ENCODE data around the gene ITGB6.

The ITGB6 gene

DNA sequence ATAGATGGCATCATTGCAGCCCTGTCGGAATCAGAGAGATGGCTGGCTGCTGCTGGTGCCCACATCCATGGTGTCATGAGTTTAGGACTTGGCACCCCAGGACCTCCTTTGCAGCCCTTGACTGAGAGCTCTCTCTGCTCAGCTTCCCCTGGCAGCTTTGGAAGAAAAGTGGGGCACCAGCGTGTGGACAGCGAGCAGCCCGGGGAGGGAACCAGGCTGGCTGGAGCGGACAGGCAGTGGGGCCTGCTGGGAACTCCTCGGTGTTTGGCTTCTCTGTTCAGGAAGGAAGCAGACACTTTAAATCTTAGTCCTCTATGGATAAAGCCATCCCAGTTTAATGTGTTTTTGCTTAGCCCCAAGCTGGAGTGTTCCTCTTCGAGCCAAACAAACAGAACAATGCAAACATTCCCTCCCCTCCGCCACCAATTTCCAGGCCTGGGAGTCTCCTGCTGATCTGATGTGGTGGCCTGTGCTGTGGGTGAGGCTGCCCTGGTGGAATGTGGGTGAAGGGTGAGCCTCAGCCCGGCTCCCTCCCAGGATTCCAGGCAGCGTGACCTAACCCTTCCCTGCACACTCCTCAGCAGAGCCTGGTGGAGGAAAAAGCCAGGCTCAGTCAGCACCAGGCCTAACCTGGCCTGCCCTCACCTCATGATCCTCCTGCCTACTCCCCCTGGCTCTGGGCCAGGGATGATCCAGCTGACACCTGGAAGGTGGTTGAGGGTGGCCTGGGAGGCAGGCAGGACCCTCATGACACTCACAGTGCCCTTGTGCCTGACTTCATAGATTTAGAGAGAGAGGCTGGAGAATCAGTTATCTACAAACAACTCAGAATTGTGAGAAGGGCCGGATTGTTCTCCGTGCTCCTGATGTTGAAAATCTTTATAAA is 21.6 kb upstream of the ITGB6 start:
- no peak for DNase-seq

DNA sequence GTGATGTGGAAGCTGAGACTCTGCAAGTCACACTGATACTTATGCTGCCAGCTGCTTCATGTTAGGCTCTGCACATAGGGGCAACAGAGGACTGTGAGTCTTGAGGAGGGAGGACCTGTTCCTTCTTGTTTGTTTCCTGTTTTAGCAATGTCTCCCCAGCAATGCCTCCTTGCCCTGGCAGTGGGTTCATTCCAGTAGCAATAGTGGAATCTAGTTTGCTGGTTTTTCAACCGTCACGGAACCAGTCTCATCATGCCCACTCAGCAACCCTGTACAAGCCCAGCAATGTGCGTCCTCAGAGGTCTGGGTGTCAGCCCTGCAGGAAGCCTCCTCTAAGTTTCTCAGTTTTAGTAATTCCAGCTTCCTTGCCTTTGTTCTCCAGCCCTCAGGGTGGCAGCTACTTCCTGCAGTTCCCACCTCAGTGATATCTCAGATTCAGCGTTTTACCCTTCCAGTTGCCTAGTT is 20.5 kb upstream of the ITGB6 start:
- no peak for DNase-seq

DNA sequence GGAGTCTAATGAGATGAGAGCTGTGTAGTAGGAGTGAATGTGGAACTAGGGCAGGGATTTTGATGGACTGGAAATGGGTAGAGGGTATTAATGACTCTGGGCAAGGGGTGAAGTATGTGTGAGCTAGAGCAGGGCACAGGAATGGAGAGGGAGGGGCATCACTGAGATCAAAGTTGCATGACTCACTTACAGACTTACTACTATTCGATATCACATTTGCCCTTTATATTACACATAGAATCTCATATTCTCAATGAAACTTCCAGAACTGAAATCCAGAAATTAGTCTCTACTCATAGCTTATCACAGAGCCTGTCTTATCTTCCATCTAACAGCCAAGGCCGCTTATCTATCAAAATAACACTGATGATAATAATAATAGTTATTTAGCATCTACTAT is 20.0 kb upstream of the ITGB6 start:
- DNase-seq, result no peak

DNA sequence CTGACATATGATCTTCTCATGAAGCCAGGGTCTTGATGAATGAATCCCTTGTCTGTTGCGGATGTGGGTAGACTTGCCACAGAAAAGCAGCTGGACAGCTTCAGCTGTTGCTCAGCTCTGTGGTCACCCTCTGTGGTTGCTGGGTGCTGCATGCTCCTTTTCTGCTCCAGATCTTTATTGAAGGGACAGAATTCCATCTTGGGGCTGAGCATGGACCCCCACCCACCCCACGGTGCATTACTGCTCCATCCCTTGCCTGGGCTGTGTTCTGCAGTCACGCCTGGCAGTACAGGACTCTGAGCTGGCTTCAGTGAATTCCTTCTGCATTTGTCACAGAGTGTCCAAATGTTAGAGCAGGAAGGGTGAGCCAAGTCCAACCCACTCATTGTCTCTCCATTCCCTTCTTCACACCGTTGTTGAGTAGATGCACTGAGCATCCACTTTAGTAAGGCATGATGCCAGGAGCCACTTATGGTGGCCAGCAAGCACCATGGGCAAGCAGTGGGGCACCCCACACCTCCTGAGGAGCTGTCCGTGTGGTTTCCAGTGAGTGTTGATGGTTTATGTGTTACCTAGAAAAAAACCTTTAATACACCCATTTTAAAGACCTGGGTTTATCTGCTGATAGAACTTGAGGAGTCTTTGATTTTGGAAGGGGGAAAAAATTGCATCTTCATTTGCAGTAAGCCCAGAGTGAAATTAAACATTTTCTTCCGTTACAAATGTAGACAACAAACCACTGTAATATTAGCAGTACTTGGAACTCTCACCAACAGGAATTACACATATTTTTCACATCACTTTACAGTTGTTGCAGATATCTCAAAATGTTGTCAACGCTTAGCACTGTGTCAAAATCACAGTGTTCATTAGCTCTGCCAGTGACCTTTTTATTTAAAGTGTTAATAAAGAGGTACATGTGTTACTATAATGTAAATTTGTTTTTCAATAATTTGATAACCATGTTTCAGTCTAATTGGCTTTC is 14.7 kb upstream of the ITGB6 start:
- DNase-seq, result no peak

DNA sequence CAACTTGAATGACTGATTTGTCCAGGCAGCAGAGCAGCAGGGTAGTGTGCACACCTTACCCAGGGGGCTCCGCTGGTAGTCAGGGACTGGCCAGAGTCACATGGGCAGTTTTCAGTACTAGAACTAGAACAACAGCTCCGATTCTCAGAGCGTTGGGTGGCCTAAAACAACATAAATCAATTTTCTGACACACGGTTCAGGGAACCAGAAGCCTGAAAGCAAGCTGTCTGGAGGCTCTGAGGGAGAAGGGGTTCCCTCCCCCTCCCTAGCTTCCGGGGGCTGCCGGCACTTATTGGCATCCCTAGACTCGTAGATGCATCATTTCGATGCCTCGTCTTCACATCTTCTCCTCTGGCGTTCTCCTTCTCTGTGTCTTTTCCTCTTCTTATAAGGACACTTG is 13.4 kb upstream of the ITGB6 start:
- no peak for DNase-seq

DNA sequence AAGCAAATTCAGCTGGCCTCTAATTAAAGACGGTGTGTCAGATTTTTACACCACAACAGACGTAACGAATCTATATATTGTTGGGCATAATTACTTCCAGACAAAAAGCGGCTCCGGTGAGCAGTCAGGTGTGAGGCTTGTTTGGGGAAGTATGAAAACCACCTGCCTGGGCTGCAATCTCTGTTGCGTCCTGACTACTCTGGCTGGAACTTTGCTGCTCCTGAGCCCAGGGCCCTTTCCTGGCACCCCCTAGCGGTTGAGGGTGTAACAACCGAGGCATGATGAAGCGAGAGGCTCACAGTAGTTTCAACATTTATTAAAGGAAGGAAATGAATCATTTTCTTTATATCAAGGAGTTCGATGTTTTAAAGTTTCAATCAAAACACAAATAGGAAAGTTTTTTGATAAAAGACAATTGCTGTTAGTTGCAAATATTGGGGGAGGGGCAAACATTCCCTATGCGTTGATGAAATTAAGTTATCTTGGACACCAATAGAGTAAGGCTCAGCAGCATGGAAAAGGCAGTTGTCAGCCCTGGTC is 10.6 kb upstream of the ITGB6 start:
- peak; percentile 12 for DNase-seq

DNA sequence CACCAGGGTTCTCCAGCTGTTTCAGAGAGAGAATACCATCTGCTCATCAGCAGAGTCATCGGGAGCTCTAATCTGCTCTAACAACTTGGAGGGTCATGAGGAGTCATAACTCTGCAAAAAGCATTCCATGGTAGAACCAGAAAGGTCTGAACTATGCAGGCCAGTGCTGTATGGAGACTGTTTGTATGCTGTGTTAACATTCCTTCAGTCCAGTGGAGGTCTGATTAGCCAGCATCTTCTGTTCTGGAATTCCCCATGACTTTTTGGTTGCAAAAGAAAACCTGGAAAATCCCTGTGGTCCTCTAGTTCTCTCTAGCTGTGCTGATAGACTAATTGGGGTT is 9.4 kb upstream of the ITGB6 start:
- DNase-seq, result no peak

DNA sequence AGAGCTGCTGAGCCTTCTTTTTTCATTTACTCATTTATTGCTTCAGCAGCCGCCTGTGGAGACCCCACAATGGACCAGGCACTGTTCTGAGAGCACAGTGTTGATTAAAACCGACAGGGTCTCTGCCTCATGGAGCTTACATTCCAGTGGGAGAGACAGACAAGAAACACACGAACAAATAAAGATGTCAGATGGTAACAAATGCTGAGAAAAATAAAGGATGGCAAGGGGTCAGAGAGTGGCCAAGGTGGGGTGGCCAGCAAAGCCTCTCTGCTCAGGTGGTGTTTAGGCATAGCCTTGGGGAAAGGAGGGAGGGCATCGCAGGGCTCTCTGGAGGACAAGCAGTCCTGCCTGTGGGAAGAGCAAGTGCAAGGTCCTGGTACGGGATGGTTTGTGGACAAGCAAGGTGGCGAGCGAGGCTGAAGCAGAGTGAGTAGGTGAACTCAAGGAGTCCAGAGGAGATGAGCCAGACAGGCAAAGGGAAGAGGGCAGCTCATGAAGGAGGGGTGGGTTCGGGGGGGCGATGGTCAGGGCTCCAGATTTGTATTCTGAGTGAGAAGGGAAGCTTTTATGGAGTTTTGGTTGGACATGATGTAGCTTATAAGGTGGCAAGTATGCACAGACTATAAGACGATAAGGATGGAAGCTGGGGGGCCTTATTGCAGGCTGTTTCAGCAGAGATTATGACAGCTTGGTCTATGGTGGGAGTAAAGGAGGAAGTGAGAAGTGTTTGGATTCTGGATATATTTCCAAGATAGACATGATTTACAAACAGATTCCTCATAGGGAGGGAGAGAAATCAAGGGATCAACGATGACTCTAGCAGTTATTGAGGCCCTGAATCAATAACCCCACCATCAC is 8.8 kb upstream of the ITGB6 start:
- no peak for DNase-seq

DNA sequence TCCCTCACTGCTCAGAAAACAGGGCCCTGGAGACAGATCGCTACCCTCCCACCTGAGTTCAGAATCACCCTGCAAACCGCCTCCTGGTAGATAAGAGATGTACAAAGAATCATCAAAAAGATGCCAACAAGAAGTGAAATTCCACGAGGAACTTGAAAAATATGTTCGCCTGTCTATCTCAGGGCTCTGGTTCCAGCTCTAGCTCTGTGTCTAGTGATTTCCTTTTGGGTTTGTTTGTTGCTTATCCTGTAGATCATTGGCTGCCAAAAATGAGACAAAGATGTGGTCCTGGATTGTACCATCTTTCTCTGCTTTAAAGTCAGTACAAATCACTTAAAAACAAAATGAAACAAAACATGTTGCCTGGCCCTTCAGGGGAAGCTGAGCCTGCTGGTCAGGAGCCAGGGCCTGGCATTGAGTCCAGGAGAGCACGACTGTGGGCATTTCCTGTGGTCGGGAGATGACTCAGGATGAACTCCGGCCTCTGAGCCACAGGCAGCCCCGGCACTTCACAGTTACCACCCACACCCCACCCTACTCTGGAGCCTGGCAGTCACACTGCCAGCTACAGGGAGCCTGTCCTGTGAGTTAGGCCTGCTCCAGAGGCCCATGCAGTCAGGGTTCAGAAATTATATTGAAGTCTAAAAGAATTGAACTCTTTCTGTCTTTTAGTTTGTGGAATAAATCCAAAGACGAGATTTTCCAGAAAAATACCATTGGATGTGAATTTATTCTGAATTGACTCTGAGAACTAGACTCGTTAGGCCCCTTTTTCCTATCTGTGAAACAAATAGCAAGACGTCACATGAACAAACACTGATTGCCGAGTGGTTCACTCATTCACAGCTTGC is 8.0 kb upstream of the ITGB6 start:
- no peak for DNase-seq

DNA sequence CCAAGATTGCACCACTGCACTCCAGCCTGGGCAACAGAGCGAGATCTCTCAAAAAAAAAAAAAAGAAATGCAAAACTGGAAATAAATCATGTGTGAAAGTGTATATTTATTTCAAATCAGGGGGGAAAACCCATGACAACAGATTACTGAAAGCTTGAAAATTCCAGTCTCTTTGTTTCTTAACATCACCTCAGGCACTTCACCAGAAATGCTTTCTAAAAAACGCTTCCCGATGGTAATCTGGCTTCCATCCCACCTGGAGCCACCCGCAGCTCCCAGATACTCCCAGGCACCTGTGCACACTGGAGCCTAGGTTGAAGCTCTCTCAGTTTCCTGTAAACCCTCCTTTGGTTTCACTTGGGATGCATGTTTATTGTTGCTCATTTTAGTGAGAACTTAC is 7.2 kb upstream of the ITGB6 start:
- no peak for DNase-seq

DNA sequence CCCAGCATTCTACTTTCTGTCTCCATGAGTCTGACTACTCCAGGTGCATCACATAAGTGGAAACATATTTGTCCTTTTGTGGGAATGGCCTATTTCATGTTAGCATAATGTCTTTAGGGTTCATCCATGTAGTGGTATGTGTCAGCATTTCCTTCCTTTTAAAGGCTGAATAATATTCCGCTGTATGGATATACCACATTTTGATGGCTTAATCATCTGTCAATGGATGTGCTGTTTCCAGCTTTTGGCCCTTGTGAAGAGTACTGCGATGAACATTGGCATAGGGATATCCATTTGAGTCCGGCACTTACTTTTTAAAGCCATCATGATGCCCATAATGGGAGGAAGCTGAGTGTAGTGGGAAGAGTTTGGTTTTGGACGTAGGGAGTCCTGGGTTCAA is 6.4 kb upstream of the ITGB6 start:
- no peak for DNase-seq

DNA sequence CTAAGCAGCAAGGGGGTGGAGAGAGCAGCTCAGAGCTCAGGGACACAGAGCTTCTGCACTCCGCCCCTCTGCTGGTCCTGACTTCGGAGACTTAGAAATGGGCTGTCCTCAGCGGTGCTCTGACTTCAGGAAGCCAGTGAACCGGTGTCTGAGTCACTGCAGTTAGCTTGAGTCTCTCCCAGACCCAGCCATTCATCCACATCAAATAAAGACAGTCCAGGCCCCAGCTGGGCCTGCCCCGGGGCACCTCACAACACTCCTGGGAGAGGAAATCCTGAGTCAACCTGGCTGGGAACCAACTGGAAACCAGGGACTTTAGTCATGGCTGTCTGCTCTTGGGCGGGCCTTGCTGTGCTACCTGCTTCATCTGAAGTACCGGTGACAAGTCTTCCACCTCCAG is 5.4 kb upstream of the ITGB6 start:
- DNase-seq, result no peak

DNA sequence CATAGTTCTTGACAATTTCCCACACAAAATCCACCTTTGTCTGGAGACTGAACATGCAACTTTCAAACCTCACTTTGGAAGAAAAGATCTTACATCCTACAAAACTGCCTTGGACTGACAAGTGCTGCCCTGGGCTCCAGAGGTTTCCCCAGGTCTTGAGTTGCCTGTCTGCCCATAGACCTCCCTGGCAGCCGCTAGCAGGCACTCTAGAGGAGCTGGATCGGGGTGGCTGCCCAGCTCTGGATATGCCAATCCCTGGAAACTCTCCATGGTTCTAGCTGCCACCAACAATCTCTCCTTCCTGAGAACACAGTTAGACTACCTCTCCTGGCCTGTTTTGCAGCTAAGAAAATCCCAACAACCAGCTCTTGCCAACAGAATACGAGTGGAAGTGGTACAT is 3.4 kb upstream of the ITGB6 start:
- DNase-seq, result no peak

DNA sequence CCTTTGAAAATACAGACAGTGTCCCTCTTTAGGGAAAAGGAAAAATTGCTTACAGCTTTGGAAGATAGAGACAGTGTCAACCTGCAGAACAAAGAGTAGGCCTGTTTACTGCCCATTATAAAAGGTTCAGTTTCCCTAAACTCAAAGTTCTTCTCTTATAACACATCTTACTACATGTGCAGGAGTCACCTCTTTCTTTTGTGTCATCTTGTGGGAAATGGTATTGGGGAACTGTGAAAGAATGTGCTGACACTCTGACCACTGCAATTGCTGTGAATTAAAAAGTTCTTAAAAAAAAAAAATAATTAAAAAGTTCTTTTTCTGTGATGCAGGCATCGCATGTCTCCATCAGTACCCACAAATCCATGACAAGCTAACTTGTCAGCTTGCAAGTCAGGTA is 2.9 kb upstream of the ITGB6 start:
- no peak for DNase-seq

DNA sequence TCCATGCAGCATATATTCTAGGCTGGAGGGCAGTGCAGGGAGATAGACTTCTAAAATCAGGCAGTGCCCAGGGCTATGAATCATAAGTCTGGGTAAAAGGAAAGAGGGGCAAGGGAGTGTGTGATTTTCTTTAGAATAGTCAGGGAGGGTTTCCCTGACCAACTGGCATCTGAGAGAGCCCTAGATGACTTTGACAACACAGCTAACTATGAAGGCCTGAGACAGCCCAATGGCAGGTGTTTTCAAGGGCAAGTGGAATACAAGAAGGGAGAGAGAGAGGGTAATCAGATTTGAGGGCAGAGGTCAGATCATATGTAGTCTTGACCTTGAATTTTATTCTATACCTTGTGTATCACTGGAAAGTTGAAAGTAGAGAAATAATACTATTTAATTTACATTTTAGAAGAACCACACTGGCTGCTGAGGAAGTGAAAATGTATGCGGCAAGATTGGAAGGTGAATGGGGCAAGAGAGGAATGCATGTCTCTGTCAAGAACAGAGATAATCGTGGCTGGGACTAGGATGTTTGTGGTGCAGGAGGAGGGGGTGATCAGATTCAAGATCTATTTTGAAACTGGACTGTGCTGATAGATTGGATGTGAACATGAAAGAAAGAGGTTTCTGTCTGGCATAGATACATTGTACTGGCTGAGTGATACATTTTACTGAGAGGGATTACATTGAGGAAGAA is 1.9 kb upstream of the ITGB6 start:
- no peak for DNase-seq

DNA sequence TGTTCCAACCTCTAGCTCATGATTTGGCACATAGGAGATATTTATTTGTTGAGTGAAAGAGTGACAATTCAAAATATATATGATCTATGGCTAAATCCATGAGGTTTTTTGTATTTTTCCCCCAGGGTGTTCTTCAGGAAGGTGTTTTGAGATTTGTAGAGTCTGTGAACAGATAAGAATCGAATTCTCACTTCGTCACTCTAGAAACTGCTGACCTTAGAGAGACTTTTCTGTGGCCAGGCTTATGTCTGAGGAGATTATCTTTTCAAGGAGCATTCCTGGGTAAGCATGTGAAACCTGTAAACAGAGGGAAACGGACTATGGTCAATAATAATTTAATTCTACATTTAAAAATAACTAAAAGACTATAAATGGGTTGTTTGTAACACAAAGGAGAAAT is 849 bp upstream of the ITGB6 start:
- no peak for DNase-seq

DNA sequence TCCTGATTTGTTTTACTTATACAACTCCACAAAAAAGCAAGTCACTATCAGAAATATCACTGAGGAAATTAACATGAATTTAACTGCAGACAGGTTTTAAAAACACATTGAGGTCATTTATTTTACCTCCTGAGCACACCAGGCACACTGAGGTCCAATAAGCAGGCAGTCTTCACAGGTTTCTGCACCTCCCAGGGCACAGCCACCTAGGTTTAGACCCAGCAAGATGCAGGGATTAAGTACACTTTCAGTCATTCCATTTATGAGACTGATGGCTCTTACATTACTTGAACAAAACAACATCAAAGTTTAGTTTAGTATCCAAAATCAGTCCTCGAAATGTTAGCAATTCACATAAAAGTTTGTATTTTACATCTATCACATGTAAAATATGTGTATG is 1.0 kb downstream of the ITGB6 start:
- no peak for DNase-seq

DNA sequence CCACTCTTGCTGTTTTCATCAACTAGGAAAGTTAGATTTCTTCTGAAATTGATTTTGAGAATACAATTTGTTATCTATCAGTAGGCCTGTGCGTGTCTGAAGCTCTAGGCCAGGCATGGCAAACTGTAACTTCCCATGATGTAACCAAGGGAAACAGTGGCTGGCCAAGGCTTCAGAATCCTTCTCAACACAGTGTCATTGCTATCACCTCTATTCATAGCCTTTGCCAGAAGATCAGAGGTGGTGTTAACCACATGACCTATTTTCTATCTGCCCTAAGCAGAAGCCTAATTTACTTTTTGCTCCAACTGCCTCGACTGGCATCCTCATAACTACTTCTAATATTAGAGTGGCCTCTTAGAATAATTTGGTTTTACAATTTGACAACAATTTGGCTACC is 2.5 kb downstream of the ITGB6 start:
- DNase-seq, result no peak

DNA sequence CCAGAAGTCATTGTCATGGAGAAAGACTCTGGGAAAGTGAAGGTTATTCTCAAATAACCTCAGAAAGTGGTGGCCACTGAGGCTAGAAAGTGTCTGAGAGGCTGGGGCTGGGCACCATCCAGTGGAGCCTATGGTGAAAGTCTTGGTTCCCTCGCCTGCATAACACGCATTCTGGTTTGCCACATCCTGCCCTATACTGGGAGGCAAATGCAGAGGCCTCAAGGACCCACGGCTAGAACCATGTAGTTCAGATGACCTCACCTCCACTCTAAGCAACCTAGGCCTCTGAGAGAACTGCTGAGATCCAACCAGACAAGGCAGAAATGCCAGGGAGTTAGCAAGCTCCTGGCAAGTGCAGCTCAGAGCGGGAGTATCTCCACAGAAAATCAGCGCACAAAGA is 5.1 kb downstream of the ITGB6 start:
- no peak for DNase-seq

DNA sequence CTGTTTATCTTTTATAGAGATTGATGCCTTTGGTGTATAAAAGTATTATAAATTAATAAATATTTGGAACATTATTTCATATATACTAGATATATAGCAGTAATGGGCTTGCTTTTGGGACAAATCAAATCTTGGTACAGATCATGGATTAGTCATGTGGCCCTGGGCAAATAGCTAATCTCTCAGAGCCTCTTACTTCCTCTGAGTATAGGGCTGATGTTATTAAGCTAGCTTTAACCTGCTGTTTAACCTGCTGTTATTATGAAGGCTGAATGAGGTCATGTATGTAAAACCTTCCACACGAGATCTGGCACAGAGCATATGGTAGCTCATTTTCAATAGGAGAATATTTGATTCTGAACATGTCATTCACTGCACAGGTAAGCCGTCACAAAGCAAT is 5.7 kb downstream of the ITGB6 start:
- DNase-seq, result no peak
